SK-MEL-5 (cell line): ENCODE results near the gene LILRA6. TPM values are rescaled to one million over a fixed set of nuclear protein-coding genes. Genes with fewer than 3 reads are reported as not detected.
A peak's percentile ranks its signal among the peaks of the same experiment; 100 is the strongest.
"Not testable (repeated sequence)": the region's sequence is repeated elsewhere in the genome, so short reads cannot be mapped to it uniquely, and the experiment has no call there.

Experiments used
- DNase-seq: peaks from one replicate; pipeline ENCODE4 v3.0.0-alpha.2; 2016; ENCODE audit warnings: low read depth, low spot score
- in situ Hi-C: cut with HindIII; loops from 2 replicates; pipeline ENCODE4 v1.10.0; 2016; ENCODE audit warnings: low sequenced_read_pairs, high pct_unique_total_duplicates, low pct_unique_long_range_greater_than_20kb
- total RNA-seq: library from RNA; depleted of rRNA; stranded (reverse); fragments of >200 nt; shearing (Covaris generic); gene quantifications from 2 replicates; pipeline ENCODE4 v1.2.3, GENCODE V29; 2014

LILRA6 gene
- total RNA-seq, 1 experiment from 2014 or later = 0.16 TPM

DNA sequence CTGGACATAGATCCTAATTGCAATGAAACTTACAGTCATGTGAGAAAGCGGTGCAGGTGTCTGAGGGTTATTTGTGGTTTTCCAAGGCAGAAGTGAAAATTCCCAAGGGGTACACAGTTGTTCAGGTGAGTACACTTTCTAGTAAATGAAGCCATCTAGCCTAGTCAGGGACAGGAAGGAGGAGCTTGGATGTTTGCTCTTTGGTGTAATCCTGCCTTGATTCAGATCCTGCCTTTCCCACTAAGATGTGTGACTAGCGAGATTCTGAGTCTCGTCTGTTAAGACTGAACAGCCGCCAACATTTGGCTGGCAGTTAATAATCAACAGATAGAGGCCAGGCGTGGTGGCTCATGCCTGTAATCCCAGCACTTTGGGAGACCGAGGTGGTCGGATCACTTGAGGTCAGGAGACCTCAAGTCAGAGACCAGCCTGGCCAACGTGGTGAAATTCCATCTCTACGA is 39.4 kb downstream of the LILRA6 start:
- no peak for DNase-seq
- in situ Hi-C loops = no loop called here

GRCh38 chr19:54201980-54202379 is 40.6 kb downstream of the LILRA6 start:
- in situ Hi-C loops = no loop called here
- DNase-seq = no peak

GRCh38 chr19:54201172-54201701 is 41.4 kb downstream of the LILRA6 start:
- in situ Hi-C loops = no loop called here
- no peak for DNase-seq

DNA sequence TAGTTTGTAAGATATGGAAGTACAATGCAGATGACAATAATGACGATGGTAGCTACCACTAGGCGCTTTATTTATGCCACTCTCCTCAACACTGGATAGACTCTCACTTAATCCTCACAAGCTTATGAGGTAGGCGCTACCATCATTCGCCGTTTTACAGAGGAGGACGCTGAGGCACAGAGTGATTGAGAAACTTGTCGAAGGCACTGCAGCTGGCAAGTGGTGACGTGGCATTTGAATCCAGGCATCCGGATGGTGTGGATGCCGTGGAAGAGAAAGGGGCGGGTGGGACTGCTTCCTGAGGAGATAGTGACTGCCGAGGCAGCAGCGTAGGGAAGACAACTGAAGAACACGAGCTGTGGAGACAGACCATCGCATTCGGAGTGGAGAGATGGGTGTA is 43.2 kb downstream of the LILRA6 start:
- in situ Hi-C loops = no loop called here
- DNase-seq = no peak

- in situ Hi-C loops = no loop called here
- DNase-seq = no peak
Measured at GRCh38 chr19:54197121-54197520, 45.5 kb downstream of the LILRA6 start.

- in situ Hi-C loops = no loop called here
- DNase-seq = no peak
Measured at GRCh38 chr19:54196536-54196935, 46.1 kb downstream of the LILRA6 start.

- DNase-seq, in situ Hi-C loops: not testable (repeated sequence)
Measured at GRCh38 chr19:54194463-54194862, 48.1 kb downstream of the LILRA6 start.

- in situ Hi-C loops = no loop called here
- no peak for DNase-seq
Measured at GRCh38 chr19:54193011-54193410, 49.6 kb downstream of the LILRA6 start.

DNA sequence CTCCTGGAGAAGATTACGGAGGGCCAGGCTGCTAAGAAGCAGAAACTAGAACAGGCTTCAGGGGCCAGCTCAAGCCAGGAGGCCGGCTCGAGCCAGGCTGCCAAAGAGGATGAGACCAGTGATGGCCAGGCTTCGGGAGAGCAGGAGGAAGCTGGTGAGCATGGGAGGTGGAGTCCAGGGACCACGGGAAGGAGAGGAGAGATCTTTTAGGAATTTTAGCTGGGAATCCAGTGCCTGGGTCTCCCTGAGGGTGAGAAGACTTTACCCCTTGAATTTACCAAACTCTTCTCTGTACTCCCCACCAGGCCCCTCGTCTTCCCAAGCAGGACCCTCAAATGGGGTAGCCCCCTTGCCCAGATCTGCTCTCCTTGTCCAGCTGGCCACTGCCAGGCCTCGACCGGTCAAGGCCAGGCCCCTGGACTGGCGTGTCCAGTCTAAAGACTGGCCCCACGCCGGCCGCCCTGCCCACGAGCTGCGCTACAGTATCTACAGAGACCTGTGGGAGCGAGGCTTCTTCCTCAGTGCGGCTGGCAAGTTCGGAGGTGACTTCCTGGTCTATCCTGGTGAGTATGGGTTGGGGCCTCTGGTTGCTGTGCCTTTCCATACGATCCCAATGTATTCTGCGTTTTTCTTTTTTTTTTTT is 50.7 kb downstream of the LILRA6 start:
- in situ Hi-C loops = no loop called here
- DNase-seq = peak; percentile 9

DNA sequence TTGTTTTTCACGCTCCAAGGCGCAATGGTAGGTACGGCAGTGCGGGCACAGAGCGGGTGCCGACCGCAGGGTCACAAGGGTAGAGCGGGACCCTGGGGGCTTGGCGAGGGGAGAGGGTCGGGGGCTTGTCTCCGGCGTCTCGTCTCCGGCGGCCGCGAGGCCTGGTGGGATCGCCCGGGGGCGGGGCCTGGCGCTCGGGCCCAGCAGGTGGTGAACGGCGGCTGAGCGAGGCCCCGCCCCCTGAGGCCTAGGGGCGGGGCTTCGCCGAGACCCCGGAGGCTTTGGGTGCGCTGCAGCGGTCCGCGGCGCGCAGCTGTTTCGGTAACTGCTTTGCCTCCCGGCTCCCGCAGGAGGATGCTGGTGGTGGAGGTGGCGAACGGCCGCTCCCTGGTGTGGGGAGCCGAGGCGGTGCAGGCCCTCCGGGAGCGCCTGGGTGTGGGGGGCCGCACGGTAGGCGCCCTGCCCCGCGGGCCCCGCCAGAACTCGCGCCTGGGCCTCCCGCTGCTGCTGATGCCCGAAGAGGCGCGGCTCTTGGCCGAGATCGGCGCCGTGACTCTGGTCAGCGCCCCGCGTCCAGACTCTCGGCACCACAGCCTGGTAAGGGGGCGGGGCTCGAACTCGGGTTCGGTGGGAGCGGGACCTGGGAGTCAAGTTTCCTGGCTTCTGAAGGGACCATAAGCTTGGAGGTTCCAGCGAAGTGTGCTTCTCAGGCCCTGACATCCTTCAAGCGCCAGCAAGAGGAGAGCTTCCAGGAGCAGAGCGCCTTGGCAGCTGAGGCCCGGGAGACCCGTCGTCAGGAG is 51.4 kb downstream of the LILRA6 start, which contains the start of gene TSEN34:
Gene TSEN34, plus strand, starts transcription at position 298 of the 800 bp plus-strand sequence. Its CDS starts 57 bp downstream, at position 355.
- peak; percentile 74 for DNase-seq
- in situ Hi-C loops = no loop called here

DNA sequence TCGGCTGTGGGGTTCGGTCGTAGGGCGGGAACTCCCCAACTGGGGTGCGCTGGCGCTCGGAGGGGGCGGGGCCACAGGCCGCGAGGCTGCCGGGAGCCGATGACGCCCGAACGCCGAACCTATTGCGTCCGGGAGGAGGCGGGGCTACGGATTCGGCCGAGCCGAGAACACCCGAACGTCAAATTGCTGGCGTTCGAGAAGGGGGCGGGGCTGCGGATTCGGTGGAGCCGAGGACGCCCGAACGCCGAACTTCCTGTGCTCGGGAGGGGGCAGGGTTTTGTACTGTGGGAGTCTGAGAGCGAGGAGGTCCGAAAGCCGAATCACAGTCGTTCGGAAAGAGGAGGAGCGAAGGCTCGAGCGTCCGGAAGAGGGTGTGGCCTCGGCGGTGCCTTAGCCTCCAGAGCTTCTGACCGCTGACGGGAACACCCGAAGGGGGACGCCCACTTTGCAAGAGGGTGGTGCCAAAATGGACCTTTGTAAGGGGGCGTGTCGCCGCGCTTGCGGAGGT is 52.0 kb downstream of the LILRA6 start:
- in situ Hi-C loops = no loop called here
- peak; percentile 98 for DNase-seq

GRCh38 chr19:54189735-54190502 is 52.7 kb downstream of the LILRA6 start:
- DNase-seq = peak; percentile 100
- in situ Hi-C loops = no loop called here

- DNase-seq = no peak
- in situ Hi-C loops = no loop called here
Measured at GRCh38 chr19:54189145-54189734, 53.4 kb downstream of the LILRA6 start, which contains the start of gene MBOAT7. Gene MBOAT7, minus strand, starts transcription at chr19:54189580. Its CDS starts 1,072 bp downstream, at chr19:54188508.

DNA sequence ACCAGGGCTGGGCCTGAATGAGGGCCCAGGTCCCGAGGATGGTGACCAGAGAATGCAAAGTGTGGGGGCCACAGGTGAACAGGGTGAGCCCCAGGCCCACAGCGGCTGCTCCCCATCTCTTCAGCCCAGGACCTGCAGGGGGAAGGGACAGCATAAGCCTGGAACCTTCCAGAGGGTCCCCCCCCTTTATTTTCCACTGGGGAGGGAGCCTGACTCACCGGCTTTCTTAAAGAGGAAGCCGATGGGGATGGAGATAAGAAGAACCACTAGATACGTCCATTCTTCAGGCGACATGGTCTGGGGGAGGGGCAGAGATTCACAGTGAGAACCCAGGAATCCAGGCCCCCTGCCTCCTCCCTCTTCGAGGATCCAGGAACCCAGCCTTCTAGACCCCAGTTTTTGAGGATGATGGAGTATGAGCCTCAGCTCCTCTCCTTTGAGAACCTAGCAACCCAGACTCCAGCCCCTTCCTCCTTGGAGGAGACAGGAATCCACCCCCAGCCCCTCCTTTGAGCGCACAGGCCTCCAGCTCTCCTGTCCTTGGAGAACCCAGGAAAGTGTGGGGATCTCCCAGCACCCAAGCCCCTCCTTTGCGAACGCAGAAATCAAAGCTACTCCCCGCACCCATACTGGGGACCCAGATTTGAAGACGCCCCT is 54.2 kb downstream of the LILRA6 start:
- no peak for DNase-seq
- in situ Hi-C loops = no loop called here

GRCh38 chr19:54186934-54187381 is 55.6 kb downstream of the LILRA6 start:
- DNase-seq = no peak
- in situ Hi-C loops = no loop called here
